Fibroblast of upper back skin (primary cell): ENCODE results near the gene REXO1.

Experiments used
- DNase-seq: peaks from one replicate; pipeline ENCODE4 v3.0.0-alpha.2; 2013

The REXO1 gene

GRCh38 chr19:1845642-1846041, 2.6 kb downstream of the REXO1 start:
- DNase-seq, result no peak

- no peak for DNase-seq
Observed at GRCh38 chr19:1845125-1845515, 3.2 kb downstream of the REXO1 start.

GRCh38 chr19:1844513-1845124, 3.7 kb downstream of the REXO1 start:
- DNase-seq, result no peak

- no peak for DNase-seq
Observed at GRCh38 chr19:1843646-1844394, 4.5 kb downstream of the REXO1 start.

- no peak for DNase-seq
Observed at GRCh38 chr19:1843116-1843515, 5.2 kb downstream of the REXO1 start.

- no peak for DNase-seq
Observed at GRCh38 chr19:1841209-1841924, 6.9 kb downstream of the REXO1 start.

- DNase-seq, result no peak
Observed at GRCh38 chr19:1840541-1841115, 7.7 kb downstream of the REXO1 start.

GRCh38 chr19:1839658-1840540, 8.4 kb downstream of the REXO1 start:
- DNase-seq, result no peak

GRCh38 chr19:1837625-1838105, 10.6 kb downstream of the REXO1 start:
- DNase-seq, result peak; percentile 22

- no peak for DNase-seq
Observed at GRCh38 chr19:1837222-1837565, 11.1 kb downstream of the REXO1 start.

GRCh38 chr19:1836458-1837221, 11.6 kb downstream of the REXO1 start:
- DNase-seq, result no peak

GRCh38 chr19:1833540-1833939, 14.7 kb downstream of the REXO1 start:
- no peak for DNase-seq

GRCh38 chr19:1832046-1832663, 16.1 kb downstream of the REXO1 start:
- DNase-seq, result no peak

GRCh38 chr19:1830978-1831377, 17.3 kb downstream of the REXO1 start:
- DNase-seq, result no peak

- no peak for DNase-seq
Observed at GRCh38 chr19:1830568-1830967, 17.7 kb downstream of the REXO1 start.

GRCh38 chr19:1829958-1830357, 18.3 kb downstream of the REXO1 start:
- DNase-seq, result no peak

GRCh38 chr19:1828279-1829238, 19.7 kb downstream of the REXO1 start:
- DNase-seq, result no peak

- no peak for DNase-seq
Observed at GRCh38 chr19:1827566-1828278, 20.6 kb downstream of the REXO1 start.
